Measurements from ENCODE around the gene ERC1. TPM values are rescaled to one million over a fixed set of nuclear protein-coding genes. Genes with fewer than 3 reads are reported as not detected.
"Not testable (repeated sequence)": the region's sequence is repeated elsewhere in the genome, so short reads cannot be mapped to it uniquely, and the experiment has no call there.

ERC1 gene
- total RNA-seq, 2 experiments from 2014 or later, result 21.7 to 27.0 TPM

DNA sequence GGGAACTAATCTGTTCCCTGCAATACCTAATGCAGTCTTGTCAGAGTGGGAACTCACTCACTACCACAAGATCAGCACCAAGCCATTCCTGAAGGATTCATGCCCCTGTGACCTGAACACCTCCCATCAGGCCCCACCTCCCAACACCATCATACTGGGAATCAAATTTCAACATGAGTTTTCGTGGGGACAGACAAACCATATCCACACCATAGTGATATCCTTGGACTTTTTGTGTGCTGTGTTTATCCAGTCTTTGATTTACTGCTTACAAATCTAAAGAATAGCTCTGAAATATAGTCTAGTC lies 359.9 kb downstream of the ERC1 start:
- no peaks in the 10 kb centered on the region for H3K4me1 Mint-ChIP-seq (ENCODE audit: low read depth)
- TF ChIP-seq, protein P1, sequence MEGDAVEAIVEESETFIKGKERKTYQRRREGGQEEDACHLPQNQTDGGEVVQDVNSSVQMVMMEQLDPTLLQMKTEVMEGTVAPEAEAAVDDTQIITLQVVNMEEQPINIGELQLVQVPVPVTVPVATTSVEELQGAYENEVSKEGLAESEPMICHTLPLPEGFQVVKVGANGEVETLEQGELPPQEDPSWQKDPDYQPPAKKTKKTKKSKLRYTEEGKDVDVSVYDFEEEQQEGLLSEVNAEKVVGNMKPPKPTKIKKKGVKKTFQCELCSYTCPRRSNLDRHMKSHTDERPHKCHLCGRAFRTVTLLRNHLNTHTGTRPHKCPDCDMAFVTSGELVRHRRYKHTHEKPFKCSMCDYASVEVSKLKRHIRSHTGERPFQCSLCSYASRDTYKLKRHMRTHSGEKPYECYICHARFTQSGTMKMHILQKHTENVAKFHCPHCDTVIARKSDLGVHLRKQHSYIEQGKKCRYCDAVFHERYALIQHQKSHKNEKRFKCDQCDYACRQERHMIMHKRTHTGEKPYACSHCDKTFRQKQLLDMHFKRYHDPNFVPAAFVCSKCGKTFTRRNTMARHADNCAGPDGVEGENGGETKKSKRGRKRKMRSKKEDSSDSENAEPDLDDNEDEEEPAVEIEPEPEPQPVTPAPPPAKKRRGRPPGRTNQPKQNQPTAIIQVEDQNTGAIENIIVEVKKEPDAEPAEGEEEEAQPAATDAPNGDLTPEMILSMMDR (IDR thresholded peaks at IDR 0.05), result no peak
- POLR2A ChIA-PET, result no interaction called here
- intact Hi-C loops (cut with micrococcal nuclease), result no loop called here
- H3K9me3 Mint-ChIP-seq, result no peaks in the 10 kb centered on the region
- H3K27me3 Mint-ChIP-seq, result no peaks in the 10 kb centered on the region
- CTCF ChIA-PET, result no interaction called here
- H3K36me3 Mint-ChIP-seq (ENCODE audit: low read depth), result peaks cover 2% of the 10 kb centered on the region
- H3K27ac Mint-ChIP-seq, result no peak overlapping the region
- DNase-seq (no peak), ATAC-seq (no peak)
- no peak overlapping the region for H3K4me3 Mint-ChIP-seq

DNA sequence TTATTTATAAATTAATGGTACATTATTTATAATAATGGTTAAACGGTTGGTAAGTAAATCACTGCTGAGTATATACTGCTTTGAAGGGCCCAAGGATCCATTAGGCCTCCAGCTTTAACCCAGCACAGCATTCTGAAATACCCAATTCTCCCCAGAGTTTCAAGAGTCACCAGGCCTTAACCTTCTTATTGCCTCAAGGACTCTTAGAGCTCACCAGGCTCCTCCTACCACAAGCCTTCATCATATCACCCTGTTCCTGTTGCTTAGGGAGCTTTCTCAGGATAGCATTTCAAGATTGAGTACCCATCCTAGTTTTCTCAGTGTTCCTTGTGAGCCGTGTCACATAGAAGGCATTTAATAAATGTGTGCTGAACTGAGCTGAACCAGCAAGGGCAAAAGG lies 360.9 kb downstream of the ERC1 start:
- no peak overlapping the region for H3K27ac Mint-ChIP-seq
- ChIA-PET CTCF (no interaction called here), POLR2A (no interaction called here)
- no peak overlapping the region for H3K4me3 Mint-ChIP-seq
- no peaks in the 10 kb centered on the region for H3K36me3 Mint-ChIP-seq (ENCODE audit: low read depth)
- DNase-seq, result no peak
- H3K27me3 Mint-ChIP-seq, result no peaks in the 10 kb centered on the region
- H3K9me3 Mint-ChIP-seq, result no peaks in the 10 kb centered on the region
- H3K4me1 Mint-ChIP-seq (ENCODE audit: low read depth), result no peaks in the 10 kb centered on the region
- intact Hi-C loops (cut with micrococcal nuclease), result no loop called here
- no peak for ATAC-seq
- TF ChIP-seq, protein P1 (IDR thresholded peaks at IDR 0.05), result no peak

DNA sequence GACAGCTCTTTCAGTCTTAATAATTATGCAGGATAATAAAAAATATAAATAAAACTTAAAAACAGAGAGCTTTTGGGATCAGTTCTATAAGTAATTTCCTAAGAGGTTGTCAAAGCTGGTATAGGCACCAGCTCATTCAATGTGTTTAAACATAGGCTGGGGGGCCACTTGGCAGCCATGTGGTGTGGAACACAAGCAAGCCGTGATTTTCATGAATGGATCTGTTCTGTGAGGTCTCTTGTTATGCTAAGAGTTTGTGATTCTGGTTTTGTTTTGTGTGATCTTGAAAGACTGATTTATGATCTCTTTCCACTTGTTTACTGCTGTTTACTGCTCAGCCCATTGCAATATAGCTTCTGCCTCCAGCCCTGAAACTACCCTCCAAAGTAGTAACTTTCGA lies 362.4 kb downstream of the ERC1 start:
- ChIA-PET CTCF (interaction anchor here (0.8 to 1.4 kb wide), 4 partner anchors 9 to 235 kb away, joined by 3 to 6 read pairs (median 3); no protein-coding TSS in a partner anchor), POLR2A (interaction anchor here (0.9 kb wide), 1 partner anchor 16 kb away, joined by 3 read pairs; no protein-coding TSS in a partner anchor)
- intact Hi-C loops (cut with micrococcal nuclease), result no loop called here
- no peaks in the 10 kb centered on the region for H3K27me3 Mint-ChIP-seq
- no peak overlapping the region for H3K27ac Mint-ChIP-seq
- no peak for DNase-seq
- ATAC-seq, result no peak
- H3K36me3 Mint-ChIP-seq (ENCODE audit: low read depth), result no peaks in the 10 kb centered on the region
- no peaks in the 10 kb centered on the region for H3K9me3 Mint-ChIP-seq
- no peaks in the 10 kb centered on the region for H3K4me1 Mint-ChIP-seq (ENCODE audit: low read depth)
- TF ChIP-seq, protein P1 (IDR thresholded peaks at IDR 0.05), result no peak
- H3K4me3 Mint-ChIP-seq, result no peak overlapping the region

DNA sequence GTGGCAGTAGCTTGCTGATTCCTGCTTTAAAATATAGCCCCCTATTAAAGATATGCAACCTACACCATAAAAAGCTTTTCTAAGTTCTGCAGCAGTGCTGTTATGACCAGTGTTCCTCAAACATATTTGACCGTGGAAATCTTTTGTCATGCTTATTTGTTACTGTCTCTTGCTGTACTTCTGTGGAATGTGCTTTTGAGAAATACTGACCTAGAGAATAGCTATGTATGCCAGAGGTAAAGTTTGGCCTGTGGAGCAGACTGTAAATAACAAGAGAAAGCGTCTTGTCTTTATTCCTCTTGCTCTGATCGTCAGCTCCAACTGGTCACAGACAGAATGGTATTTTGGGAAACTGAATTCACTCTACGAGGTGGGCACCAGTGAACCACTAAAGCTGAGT lies 364.4 kb downstream of the ERC1 start:
- CTCF ChIA-PET, result no interaction called here
- Mint-ChIP-seq H3K36me3 (ENCODE audit: low read depth) (no peaks in the 10 kb centered on the region), H3K9me3 (no peaks in the 10 kb centered on the region), H3K27me3 (no peaks in the 10 kb centered on the region), H3K4me1 (ENCODE audit: low read depth) (no peaks in the 10 kb centered on the region), H3K27ac (no peak overlapping the region), H3K4me3 (no peak overlapping the region)
- POLR2A ChIA-PET, result interaction anchor here (0.6 to 0.9 kb wide), 2 partner anchors 11 to 83 kb away, joined by 3 read pairs; no protein-coding TSS in a partner anchor
- TF ChIP-seq, protein P1 (IDR thresholded peaks at IDR 0.05), result no peak
- no peak for DNase-seq
- no peak for ATAC-seq
- intact Hi-C loops (cut with micrococcal nuclease), result no loop called here

DNA sequence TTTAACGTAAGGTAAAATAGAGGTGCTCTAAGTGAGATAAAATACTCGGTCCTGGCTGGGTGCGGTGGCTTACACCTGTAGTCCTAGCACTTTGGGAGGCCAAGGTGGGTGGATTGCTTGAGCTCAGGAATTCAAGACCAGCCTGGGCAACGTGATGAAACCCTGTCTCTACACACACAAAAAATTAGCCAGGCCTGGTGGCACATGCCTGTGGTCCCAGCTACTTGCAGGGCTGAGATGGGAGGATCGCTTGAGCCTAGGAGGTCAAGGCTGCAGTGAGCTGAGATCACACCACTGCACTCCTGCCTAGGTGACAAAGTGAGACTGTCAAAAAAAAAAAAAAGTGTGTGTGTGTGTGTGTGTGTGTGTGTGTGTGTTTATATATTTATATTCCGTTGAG lies 364.8 kb downstream of the ERC1 start:
- DNase-seq; H3K4me1 Mint-ChIP-seq (ENCODE audit: low read depth); ATAC-seq; H3K9me3 Mint-ChIP-seq; H3K27ac Mint-ChIP-seq; H3K36me3 Mint-ChIP-seq (ENCODE audit: low read depth); intact Hi-C loops (cut with micrococcal nuclease); H3K4me3 Mint-ChIP-seq; H3K27me3 Mint-ChIP-seq: not testable (repeated sequence)
- ChIA-PET CTCF (interaction anchor here (1.1 kb wide), 1 partner anchor 14 kb away, joined by 3 read pairs; no protein-coding TSS in a partner anchor), POLR2A (interaction anchor here (0.6 to 0.9 kb wide), 2 partner anchors 10 to 672 kb away, joined by 3 read pairs; no protein-coding TSS in a partner anchor)

DNA sequence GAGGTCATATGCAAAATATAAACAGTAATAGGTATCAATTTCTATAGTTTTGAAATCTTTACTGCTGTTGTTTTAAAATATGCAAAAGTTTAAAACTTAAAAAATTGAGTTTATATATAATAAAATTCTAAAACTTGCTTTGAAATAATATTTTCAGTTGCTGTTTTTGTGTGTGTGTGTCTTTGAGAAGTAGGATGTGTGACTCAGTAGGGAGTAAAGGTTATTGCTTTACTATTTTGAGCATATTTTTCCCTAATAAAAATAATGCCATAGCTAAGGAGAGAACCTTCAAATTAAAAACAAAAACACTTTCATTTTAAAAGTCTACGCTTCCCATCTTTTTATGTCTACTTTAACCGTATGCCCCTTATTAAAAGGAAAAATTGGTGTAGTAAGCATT lies 365.3 kb downstream of the ERC1 start:
- no peak for ATAC-seq
- Mint-ChIP-seq H3K4me1 (ENCODE audit: low read depth) (no peaks in the 10 kb centered on the region), H3K4me3 (no peak overlapping the region), H3K27ac (no peak overlapping the region), H3K9me3 (no peaks in the 10 kb centered on the region), H3K27me3 (no peaks in the 10 kb centered on the region), H3K36me3 (ENCODE audit: low read depth) (no peaks in the 10 kb centered on the region)
- ChIA-PET POLR2A (interaction anchor here (0.6 kb wide), 1 partner anchor 672 kb away, joined by 3 read pairs; no protein-coding TSS in a partner anchor), CTCF (interaction anchor here (1.1 kb wide), 1 partner anchor 14 kb away, joined by 3 read pairs; no protein-coding TSS in a partner anchor)
- no peak for DNase-seq
- TF ChIP-seq, protein P1 (IDR thresholded peaks at IDR 0.05), result no peak
- intact Hi-C loops (cut with micrococcal nuclease), result no loop called here

Measured in activated CD8-positive, alpha-beta T cell treated with anti-CD3 and anti-CD28 coated beads for 36 hours (primary cell).